ENCODE measurements around the gene ZIC5. TPM values are rescaled to one million over a fixed set of nuclear protein-coding genes. Genes with fewer than 3 reads are reported as not detected.

Gene ZIC5
- total and polyA plus RNA-seq, 4 donors: not detected

- Histone ChIP-seq H3K9ac (ENCODE audit: insufficient read depth in 1 of 2, low read length in 2 of 2) (no peak overlapping the region), H3K27me3 (ENCODE audit: control insufficient read depth in 3 of 3, insufficient read depth in 3 of 3, low read length in 2 of 3) (peaks cover 6 to 99% (median 98%) of the 10 kb centered on the region in 3 donors), H3K4me1 (ENCODE audit: control insufficient read depth in 5 of 5, insufficient read depth in 5 of 5, low read length in 5 of 5) (peaks cover 0 to 6% (median 0%) of the 10 kb centered on the region in 5 donors), H3K36me3 (ENCODE audit: control insufficient read depth in 4 of 4, insufficient read depth in 4 of 4, low read length in 4 of 4) (no peaks in the 10 kb centered on the region), H3K4me3 (no peak overlapping the region), H3K9me3 (ENCODE audit: control insufficient read depth in 4 of 4, insufficient read depth in 3 of 4, low read length in 3 of 4) (peaks cover 0 to 8% (median under 1%) of the 10 kb centered on the region in 4 donors), H3K27ac (ENCODE audit: low read depth in 1 of 2, low read length in 1 of 2) (no peak overlapping the region)
- TF ChIP-seq, protein P1, sequence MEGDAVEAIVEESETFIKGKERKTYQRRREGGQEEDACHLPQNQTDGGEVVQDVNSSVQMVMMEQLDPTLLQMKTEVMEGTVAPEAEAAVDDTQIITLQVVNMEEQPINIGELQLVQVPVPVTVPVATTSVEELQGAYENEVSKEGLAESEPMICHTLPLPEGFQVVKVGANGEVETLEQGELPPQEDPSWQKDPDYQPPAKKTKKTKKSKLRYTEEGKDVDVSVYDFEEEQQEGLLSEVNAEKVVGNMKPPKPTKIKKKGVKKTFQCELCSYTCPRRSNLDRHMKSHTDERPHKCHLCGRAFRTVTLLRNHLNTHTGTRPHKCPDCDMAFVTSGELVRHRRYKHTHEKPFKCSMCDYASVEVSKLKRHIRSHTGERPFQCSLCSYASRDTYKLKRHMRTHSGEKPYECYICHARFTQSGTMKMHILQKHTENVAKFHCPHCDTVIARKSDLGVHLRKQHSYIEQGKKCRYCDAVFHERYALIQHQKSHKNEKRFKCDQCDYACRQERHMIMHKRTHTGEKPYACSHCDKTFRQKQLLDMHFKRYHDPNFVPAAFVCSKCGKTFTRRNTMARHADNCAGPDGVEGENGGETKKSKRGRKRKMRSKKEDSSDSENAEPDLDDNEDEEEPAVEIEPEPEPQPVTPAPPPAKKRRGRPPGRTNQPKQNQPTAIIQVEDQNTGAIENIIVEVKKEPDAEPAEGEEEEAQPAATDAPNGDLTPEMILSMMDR (IDR thresholded peaks at IDR 0.05; ENCODE audit: control extremely low read depth, extremely low read depth): no peak
- DNase-seq (peak in 1 of 3 donors; percentile 1), ATAC-seq (ENCODE audit: insufficient read depth, low FRiP score) (no peak)
- 8 to 12% methylated on average over 35 of the region's 35 CpGs for WGBS, 2 donors
Measured at GRCh38 chr13:99991013-99991827, 19.7 kb upstream of the ZIC5 start.

GRCh38 chr13:99990126-99990977, 18.8 kb upstream of the ZIC5 start:
- WGBS, 2 donors: 9 to 10% methylated on average over 39 to 42 of the region's 42 CpGs
- DNase-seq: peak in 2 of 3 donors; percentile 12 to 19
- Histone ChIP-seq H3K9me3 (ENCODE audit: control insufficient read depth in 4 of 4, insufficient read depth in 3 of 4, low read length in 3 of 4) (peaks cover 0 to 8% (median 0%) of the 10 kb centered on the region in 4 donors), H3K4me1 (ENCODE audit: control insufficient read depth in 5 of 5, insufficient read depth in 5 of 5, low read length in 5 of 5) (peaks cover 0 to 6% (median 0%) of the 10 kb centered on the region in 5 donors), H3K4me3 (no peak overlapping the region), H3K27me3 (ENCODE audit: control insufficient read depth in 3 of 3, insufficient read depth in 3 of 3, low read length in 2 of 3) (peaks cover 6 to 98% (median 95%) of the 10 kb centered on the region in 3 donors), H3K36me3 (ENCODE audit: control insufficient read depth in 4 of 4, insufficient read depth in 4 of 4, low read length in 4 of 4) (no peaks in the 10 kb centered on the region), H3K9ac (ENCODE audit: insufficient read depth in 1 of 2, low read length in 2 of 2) (no peak overlapping the region), H3K27ac (ENCODE audit: low read depth in 1 of 2, low read length in 1 of 2) (no peak overlapping the region)
- no peak for ATAC-seq (ENCODE audit: insufficient read depth, low FRiP score)
- TF ChIP-seq, protein P1 (IDR thresholded peaks at IDR 0.05; ENCODE audit: control extremely low read depth, extremely low read depth): no peak

DNA sequence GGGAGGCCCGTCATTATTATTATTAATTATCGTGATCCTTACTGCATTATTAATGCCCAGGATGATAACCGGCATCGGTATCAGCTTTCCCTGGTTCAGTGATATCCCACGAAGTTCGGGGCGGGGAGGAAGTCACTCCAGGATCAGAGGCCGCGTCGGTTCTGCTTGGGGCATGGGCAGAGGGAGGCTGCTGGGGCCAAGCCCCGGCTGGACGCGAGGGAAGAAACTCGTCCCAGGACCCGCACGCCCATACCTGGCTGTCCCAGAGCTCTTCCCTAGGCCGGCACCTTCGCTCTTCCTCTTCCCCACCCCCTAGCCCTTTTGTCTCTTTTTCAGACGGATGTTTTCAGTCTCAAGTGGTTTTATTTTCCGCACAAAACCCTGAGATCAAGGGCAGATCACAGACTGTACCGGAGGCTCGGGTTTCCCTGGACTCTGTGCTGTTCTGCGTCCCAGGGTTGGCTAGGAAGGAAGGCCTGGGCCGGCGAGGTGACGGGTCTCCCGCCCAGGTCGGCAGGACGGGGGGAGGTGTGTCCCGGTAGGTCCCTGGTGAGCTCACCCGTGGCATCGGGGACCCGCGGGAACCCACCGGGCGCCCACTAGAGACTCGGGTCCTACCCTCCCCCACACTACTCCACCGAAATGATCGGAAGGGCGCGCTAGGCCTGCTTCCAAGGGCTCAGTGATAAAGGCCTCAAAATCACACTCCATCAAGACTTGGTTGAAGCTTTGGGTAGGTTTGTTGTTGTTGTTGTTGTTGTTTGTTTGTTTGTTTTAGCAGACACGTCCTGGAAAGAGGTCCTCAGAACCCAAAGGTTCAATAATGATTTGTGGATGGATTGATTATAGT, 17.9 kb upstream of the ZIC5 start:
- Histone ChIP-seq H3K4me3 (no peak overlapping the region), H3K4me1 (ENCODE audit: control insufficient read depth in 5 of 5, insufficient read depth in 5 of 5, low read length in 5 of 5) (peaks cover 0 to 6% (median 0%) of the 10 kb centered on the region in 5 donors), H3K9me3 (ENCODE audit: control insufficient read depth in 4 of 4, insufficient read depth in 3 of 4, low read length in 3 of 4) (peaks cover 0 to 12% (median 0%) of the 10 kb centered on the region in 4 donors), H3K27ac (ENCODE audit: low read depth in 1 of 2, low read length in 1 of 2) (no peak overlapping the region), H3K9ac (ENCODE audit: insufficient read depth in 1 of 2, low read length in 2 of 2) (no peak overlapping the region), H3K36me3 (ENCODE audit: control insufficient read depth in 4 of 4, insufficient read depth in 4 of 4, low read length in 4 of 4) (no peaks in the 10 kb centered on the region), H3K27me3 (ENCODE audit: control insufficient read depth in 3 of 3, insufficient read depth in 3 of 3, low read length in 2 of 3) (peaks cover 11 to 94% (median 94%) of the 10 kb centered on the region in 3 donors)
- TF ChIP-seq, protein P1 (IDR thresholded peaks at IDR 0.05; ENCODE audit: control extremely low read depth, extremely low read depth): no peak
- peak in 2 of 3 donors; percentile 14 to 19 for DNase-seq
- ATAC-seq (ENCODE audit: insufficient read depth, low FRiP score): no peak
- WGBS, 2 donors: 7 to 13% methylated on average over 42 of the region's 42 CpGs
